ENCODE results near the gene NAT16. TPM values are rescaled to one million over a fixed set of nuclear protein-coding genes. Genes with fewer than 3 reads are reported as not detected.

Gene NAT16
- total and polyA plus RNA-seq, 2 of the 13 experiments (the other 11 are each of a cell fraction or from before 2014, with no cell fraction given), result 0.04 TPM; not detected in 1

- TF ChIP-seq DZIP1 (CRISPR knock-in tag; IDR thresholded peaks at IDR 0.05) (no peak), RERE (CRISPR knock-in tag; IDR thresholded peaks at IDR 0.05; ENCODE audit: low read depth) (peak; percentile 35; the same call in 1 of the 2 replicates), NONO (IDR thresholded peaks at IDR 0.05) (no peak), NONO (CRISPR knock-in tag; conservative IDR thresholded peaks at IDR 0.05) (no peak), ZBTB2 (CRISPR knock-in tag; IDR thresholded peaks at IDR 0.05; ENCODE audit: low read depth) (no peak), POLR2G (IDR thresholded peaks at IDR 0.05; ENCODE audit: low read depth, low read length) (peak; percentile 83), TBL1XR1 (IDR thresholded peaks at IDR 0.05; ENCODE audit: borderline replicate concordance, low read length, partially characterized antibody) (peak; percentile 39), NFYC (CRISPR knock-in tag; IDR thresholded peaks at IDR 0.05) (no peak), PLRG1 (conservative IDR thresholded peaks at IDR 0.05) (no peak), BRD4 (CRISPR knock-in tag; IDR thresholded peaks at IDR 0.05) (peak; percentile 74; the same call in 1 of the 2 replicates), JUN (CRISPR knock-in tag; IDR thresholded peaks at IDR 0.05) (peak; percentile 75; the same call in 1 of the 2 replicates), ZNF776 (CRISPR knock-in tag; IDR thresholded peaks at IDR 0.05) (no peak), ZNF619 (CRISPR knock-in tag; IDR thresholded peaks at IDR 0.05) (peak; percentile 3; the same call in 1 of the 2 replicates), IKZF4 (CRISPR knock-in tag; IDR thresholded peaks at IDR 0.05; ENCODE audit: borderline replicate concordance, low read depth, not compliant biosample characterization) (no peak), ARID2 (CRISPR knock-in tag; IDR thresholded peaks at IDR 0.05; ENCODE audit: borderline replicate concordance) (0 out of 2 replicates have a peak, but pooled peaks have one; percentile 27), HMG20B (CRISPR knock-in tag; conservative IDR thresholded peaks at IDR 0.05) (0 out of 2 replicates have a peak, but pooled peaks have one; percentile 59), SPEN (CRISPR knock-in tag; IDR thresholded peaks at IDR 0.05; ENCODE audit: low read depth) (peak; percentile 47; the same call in 1 of the 2 replicates), POGZ (CRISPR knock-in tag; IDR thresholded peaks at IDR 0.05) (peak; percentile 42; the same call in 1 of the 2 replicates), MIXL1 (CRISPR knock-in tag; IDR thresholded peaks at IDR 0.05) (no peak)
Measured at GRCh38 chr7:101121991-101122932, 57.8 kb downstream of the NAT16 start (continued).
